GM19438 (cell line): ENCODE results near the gene PRSS2.
A peak's percentile ranks its signal among the peaks of the same experiment; 100 is the strongest.
"Not testable (repeated sequence)": the region's sequence is repeated elsewhere in the genome, so short reads cannot be mapped to it uniquely, and the experiment has no call there.

Source experiments
- ATAC-seq: cut with Tn5 transposase; IDR thresholded peaks from one replicate; pipeline ENCODE4 v1.9.1; 2021; ENCODE audit warnings: low read depth; ENCODE audit not compliant: unreplicated experiment

The PRSS2 gene

DNA sequence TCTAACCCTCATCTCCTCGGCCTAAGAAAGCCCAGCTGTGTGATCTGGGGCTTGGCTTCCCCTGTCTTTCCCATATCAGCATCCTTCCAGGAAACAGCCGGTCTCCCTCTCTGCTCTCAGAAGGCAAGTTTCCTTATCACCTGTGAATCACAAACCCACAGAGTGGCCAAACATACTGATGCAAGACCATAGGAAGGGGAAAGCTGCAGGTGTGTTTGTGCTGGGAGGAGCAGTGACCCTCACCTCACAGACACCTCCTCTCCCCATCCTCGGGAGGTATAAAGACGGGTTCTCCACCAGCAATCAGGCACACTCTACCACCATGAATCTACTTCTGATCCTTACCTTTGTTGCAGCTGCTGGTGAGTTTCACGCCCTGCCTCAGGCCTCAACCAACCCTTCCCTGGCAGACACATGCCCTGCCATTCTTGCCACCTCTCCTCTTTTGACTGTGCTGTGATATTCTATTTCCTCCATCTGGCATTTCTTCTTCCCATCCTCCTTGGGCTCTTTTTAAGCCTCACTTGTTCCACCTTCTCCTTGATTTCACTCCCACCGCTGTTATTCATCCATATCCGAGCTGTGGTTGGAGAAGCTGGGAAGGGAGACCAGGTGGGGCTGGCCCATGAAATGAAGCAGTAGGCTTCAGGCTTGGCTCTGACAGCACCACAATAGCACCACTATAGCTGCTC lies at the start of gene PRSS2:
Gene PRSS2 (plus strand): TSS at position 310 of the 692 bp plus-strand sequence. CDS start 13 bp downstream, at position 323.
- peak; percentile 29 for ATAC-seq

- ATAC-seq, result no peak
Measured at GRCh38 chr7:142720986-142721385, 49.8 kb upstream of the PRSS2 start.

GRCh38 chr7:142722248-142722794 lies 48.4 kb upstream of the PRSS2 start:
- ATAC-seq, result no peak

- ATAC-seq, result no peak
Measured at GRCh38 chr7:142733271-142733670, 37.5 kb upstream of the PRSS2 start.

DNA sequence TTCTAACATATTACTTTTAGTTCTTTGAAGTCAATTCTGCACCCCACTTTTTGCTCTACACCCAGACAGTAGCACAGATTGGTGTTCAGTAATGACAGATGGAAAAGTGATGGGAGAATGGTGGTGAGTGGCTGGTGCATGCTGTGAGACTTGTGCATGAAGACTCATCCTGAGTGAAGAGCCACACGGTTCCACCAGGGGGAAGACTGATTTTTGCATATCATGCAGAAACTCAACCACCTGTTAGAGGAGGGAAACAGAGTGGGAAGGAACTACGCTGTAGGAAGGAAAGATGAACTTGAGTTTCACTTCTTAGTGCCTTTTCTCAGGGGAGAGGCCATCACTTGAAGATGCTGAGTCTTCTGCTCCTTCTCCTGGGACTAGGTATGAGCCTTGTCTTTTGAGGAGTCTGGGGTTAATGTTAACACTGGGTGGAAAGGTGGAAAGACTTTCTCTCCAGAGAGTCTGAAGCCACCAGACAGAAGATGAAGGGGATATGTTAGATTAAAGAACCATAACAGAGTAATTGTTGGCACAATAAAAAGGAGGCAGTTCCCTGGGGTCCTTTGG lies 30.8 kb upstream of the PRSS2 start:
- peak; percentile 91 for ATAC-seq

DNA sequence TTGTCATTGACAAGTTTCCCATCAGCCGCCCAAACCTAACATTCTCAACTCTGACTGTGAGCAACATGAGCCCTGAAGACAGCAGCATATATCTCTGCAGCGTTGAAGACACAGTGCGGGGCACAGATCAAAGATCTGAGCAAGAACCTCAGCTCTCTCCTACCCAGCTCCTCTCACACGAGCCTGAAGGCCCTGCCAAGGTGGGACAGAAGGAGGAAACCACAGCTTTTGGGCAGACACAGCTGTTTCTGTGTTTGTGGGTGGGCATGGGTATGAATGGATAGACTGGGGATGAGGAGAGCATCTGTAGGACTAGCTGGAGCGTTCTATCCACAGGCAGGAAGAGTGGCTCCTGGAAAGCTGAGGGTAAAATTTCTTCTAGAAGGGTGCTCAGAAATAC lies 30.0 kb upstream of the PRSS2 start:
- no peak for ATAC-seq

GRCh38 chr7:142741932-142742331 lies 28.8 kb upstream of the PRSS2 start:
- ATAC-seq, result not testable (repeated sequence)

DNA sequence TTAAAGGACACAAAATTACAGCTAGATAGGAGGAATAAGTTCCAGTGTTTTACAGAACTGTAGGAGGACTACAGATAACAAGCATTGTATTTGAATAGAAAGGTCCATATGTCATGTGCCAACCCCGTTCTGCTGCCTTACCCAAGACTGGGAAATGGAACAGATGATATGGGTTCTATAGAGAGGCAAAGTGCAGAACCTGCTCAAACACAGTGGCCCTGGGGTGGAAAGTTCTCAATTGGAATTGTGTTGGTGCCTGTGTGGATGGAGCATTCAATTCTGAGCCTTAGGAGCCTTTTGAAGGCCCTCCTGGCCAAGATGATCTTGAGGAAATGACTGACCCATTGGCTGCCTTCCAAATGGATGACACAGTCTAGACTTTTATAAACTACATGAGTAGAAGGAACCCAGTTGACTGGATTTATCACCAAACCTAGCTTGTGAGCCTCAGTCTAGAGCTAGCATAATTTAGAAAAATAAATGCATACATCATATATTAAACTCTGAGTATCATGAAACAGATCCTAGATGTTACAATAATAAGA lies 25.6 kb upstream of the PRSS2 start:
- no peak for ATAC-seq

- ATAC-seq, result no peak
Measured at GRCh38 chr7:142745745-142746144, 25.0 kb upstream of the PRSS2 start.

DNA sequence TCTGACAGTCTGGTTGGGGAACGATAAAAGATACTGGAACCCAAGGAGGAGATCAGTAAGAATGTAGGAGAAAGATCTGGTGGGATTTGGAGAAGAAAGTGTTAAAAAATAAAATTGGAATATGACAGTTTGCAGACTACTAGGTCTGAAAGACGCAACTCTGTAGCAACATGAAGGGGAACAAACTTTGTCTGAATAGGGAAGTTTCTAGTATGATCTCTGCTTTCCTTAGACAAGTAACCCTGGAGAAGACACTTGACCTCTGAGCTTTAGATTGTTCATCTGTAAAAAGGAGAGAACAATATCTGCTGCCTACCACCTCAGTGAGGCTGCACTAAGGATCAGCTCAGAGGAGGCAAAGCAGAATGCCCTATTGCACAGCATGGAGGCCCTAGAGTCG lies 24.5 kb upstream of the PRSS2 start:
- no peak for ATAC-seq

DNA sequence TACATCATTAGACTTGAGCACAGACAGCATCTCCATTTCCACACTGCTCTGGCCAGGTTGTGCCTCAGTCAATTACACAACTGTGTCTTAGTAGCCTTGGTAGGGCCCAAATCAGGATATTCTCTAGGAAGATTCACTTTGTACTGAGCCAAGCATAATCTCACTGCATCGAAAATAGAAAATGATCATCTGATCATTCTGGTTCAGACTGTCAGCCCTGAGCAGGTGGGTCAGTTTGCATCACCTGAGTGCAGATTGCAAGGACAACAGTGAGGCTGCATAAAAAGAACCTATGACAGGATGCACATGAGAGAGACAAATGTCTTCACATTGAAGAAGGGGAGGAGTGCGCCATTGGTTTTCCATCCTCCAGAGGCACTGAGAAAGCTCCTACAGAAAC lies 22.4 kb upstream of the PRSS2 start:
- not testable (repeated sequence) for ATAC-seq

DNA sequence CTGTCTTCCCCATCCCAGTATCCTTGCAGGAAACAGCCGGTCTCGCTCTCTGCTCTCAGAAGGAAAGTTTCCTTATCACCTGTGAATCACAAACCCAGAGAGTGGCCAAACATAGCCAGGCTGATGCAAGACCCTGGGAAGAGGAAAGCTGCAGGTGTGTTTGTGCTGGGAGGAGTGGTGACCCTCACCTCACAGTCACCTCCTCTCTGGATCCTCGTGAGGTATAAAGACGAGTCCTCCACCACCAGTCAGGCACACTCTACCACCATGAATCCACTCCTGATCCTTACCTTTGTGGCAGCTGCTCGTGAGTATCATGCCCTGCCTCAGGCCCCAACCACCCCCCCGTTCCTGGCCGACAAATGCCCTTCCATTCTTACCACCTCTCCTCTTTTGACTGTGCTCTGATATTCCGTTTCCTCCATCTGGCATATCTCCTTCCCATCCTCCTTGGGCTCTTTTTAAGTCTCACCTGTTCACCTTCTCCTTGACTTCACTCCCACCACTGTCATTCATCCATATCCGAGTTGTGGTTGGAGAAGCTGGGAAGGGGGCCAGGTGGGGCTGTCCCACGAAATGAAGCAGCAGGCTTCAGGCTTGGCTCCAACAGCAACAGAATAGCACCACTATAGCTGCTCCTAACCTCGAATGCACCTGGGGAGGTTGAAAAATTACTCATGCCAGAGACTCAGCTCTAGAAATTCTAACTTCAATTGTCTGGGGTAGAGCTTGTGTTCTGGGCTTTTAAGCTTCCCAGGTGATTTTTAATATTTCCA lies 21.4 kb upstream of the PRSS2 start, which contains the start of gene PRSS1:
Gene PRSS1 (plus strand): TSS at position 255 of the 776 bp plus-strand sequence. CDS start 13 bp downstream, at position 268.
- no peak for ATAC-seq

- no peak for ATAC-seq
Measured at GRCh38 chr7:142750321-142750938, 20.3 kb upstream of the PRSS2 start.

DNA sequence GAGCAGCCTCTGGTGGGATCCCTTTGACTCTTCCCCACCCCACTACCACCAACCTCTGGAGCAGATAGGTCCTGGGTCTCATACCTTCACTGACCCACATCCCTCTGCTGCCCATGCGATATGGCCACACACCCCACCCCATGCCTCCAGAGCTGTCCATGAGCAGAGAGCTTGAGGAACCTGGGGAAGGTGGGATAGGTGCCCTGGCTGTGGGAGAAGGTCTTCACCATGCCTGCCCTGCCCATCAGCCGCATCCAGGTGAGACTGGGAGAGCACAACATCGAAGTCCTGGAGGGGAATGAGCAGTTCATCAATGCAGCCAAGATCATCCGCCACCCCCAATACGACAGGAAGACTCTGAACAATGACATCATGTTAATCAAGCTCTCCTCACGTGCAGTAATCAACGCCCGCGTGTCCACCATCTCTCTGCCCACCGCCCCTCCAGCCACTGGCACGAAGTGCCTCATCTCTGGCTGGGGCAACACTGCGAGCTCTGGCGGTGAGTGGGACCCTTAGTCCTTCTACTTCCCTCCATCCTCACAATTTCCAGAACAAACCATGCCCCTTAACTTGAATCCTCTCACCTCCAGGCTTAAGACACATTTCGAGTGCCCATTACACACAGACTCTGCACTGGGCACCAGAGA lies 19.1 kb upstream of the PRSS2 start:
- not testable (repeated sequence) for ATAC-seq

- no peak for ATAC-seq
Measured at GRCh38 chr7:142752376-142753225, 18.2 kb upstream of the PRSS2 start.

DNA sequence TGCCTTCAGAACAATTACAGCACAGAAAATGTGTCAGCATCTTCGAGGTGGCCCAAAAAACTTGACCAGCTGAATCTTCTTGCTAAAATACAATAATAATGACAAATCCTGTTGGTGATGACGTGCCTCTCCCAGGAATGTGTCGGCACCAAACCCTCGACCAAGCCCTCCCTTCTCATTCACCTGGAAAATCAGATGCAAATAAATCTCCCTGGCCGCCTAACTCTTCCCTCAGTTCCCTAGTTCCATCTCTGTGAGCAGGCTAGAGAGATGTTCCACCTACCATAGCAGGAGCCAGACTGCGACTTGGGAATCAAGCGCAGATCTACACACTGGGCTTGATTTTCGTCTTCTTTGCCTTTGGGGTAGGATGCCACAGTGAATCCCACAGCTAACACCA lies 17.4 kb upstream of the PRSS2 start:
- no peak for ATAC-seq

DNA sequence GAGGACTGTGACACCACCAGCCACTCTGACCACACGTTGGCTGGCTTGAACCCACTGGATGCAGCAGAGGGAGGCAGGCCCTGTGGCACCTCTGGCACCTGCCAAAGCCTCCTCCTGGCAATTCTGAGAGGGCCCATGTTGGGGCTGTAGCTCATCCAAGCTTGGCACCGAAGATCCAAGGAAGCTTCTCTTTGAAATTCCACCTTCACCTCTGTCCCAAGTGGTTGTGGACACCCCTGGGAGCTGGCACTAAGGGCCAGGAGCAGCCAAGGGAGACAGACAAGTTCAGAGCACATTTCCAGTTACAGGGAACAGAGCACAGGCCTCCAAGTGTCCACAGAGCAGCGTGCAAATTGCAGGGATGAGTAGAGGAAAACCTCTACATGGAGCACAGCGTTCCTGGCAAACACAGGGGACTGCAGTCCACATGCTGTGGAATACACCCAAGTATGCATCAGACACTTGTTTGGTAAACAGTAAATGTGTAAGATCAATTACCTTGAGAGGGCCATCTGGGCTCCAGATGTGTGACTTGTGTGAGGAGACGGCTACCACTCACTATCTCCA lies 16.8 kb upstream of the PRSS2 start:
- ATAC-seq, result not testable (repeated sequence)

GRCh38 chr7:142754681-142755575 lies 15.8 kb upstream of the PRSS2 start:
- no peak for ATAC-seq
